ENCODE results near the gene WDR27.
"Not testable (repeated sequence)": the region's sequence is repeated elsewhere in the genome, so short reads cannot be mapped to it uniquely, and the experiment has no call there.

WDR27 gene

DNA sequence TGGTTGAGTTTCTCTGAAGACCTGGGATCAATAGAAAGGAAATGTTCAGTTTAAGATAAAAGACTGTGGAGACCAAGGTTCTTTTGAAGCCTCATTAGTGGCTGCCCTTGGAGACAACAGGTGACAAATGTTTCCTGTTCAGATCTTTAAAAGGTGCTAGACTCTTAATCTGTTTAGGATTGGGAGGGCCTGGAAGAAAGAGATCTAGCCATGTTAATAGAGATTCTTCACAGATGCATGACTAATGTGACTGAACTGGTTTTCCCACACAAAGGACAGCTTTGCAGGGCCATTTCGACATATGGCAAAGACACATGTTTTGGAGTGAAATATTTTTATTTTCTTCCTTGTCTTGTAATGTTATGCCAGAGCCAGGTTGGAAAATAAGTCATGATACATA lies 82.2 kb downstream of the WDR27 start:
- no peak for DNase-seq (ENCODE audit: low spot score)
- in situ Hi-C loops (cut with MboI; ENCODE audit: low sequenced_read_pairs, unreplicated experiment): no loop called here
- no peak for TF ChIP-seq CTCF (IDR thresholded peaks at IDR 0.05; ENCODE audit: borderline replicate concordance, control extremely low read depth, extremely low read depth, insufficient read depth, missing control alignments)

DNA sequence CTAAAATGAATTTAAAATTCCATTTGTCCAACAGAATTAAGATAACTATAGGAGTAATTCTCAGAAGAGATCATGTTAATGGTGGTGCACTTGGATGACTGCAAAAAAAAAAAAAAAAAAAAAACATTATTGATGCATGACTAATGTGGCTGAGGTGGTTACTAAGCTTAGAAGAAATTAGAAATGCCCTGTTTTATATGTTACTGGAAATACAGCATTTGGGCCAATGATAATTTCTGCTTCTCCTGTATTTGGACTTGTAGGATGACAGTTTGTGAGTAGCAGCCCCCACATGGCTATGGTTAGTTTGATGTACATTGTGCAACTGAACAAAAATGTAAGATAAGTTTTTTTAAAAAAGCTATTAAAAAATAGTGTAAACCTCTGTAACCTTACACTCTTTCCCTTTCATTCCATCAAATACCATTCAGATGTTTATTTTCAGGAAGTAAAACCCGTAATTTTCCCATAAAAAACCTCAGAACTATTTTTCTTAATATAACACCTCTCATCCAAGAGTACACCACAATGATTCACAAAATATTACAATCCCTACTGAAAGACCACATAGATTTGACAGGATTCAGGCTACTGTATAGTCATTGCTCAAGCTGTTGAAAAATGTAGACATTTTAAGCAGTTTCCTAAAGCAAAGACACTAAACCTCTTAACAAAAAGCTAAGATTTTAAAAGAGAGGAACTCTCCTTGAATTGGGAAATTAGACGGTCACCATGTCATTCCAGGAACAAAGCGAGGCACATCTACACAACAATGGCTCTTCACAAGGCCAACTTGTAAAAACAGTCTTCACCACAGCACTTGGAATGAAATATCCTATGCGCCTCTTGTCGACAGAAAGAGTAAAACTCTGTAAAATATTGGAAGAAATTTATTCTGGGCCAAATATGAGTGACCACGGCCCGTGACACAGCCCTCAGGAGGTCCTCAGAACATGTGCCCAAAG lies 83.0 kb downstream of the WDR27 start:
- in situ Hi-C loops (cut with MboI; ENCODE audit: low sequenced_read_pairs, unreplicated experiment): no loop called here
- no peak for TF ChIP-seq CTCF (IDR thresholded peaks at IDR 0.05; ENCODE audit: borderline replicate concordance, control extremely low read depth, extremely low read depth, insufficient read depth, missing control alignments)
- DNase-seq (ENCODE audit: low spot score): no peak

DNA sequence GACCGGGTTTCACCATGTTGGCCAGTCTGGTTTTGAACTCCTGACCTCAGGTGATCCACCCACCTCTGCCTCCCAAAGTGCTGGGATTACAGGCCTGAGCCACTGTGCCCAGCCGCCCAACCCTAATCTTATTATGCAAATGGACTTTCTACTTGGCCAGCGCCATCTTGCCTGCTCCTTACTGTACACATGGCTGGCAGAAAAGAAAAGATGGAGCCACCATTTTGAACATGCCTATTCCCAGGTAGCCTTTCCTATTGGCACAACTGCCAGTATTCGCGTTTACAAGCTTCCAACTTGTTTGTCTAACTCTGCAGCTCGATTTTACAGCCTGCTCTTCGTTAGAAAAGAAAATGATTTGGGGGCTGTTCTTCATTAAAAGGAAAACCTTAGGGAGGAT lies 84.3 kb downstream of the WDR27 start:
- TF ChIP-seq CTCF (IDR thresholded peaks at IDR 0.05; ENCODE audit: borderline replicate concordance, control extremely low read depth, extremely low read depth, insufficient read depth, missing control alignments): no peak
- no peak for DNase-seq (ENCODE audit: low spot score)
- in situ Hi-C loops (cut with MboI; ENCODE audit: low sequenced_read_pairs, unreplicated experiment): no loop called here

DNA sequence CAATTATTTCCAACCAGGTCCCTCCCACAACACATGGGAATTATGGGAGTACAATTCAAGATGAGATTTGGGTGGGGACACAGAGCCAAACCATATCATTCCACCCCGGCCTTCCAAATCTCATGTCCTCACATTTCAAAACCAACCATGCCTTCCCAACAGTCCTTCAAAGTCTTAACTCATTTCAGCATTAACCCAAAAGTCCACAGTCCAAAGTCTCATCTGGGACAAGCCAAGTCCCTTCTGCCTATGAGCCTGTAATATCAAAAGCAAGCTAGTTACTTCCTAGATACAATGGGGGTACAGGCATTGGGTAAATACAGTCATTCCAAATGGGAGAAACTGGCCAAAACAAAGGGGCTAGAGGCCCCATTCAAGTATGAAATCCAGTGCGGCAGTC lies 93.2 kb downstream of the WDR27 start:
- DNase-seq (ENCODE audit: low spot score); in situ Hi-C loops (cut with MboI; ENCODE audit: low sequenced_read_pairs, unreplicated experiment): not testable (repeated sequence)

DNA sequence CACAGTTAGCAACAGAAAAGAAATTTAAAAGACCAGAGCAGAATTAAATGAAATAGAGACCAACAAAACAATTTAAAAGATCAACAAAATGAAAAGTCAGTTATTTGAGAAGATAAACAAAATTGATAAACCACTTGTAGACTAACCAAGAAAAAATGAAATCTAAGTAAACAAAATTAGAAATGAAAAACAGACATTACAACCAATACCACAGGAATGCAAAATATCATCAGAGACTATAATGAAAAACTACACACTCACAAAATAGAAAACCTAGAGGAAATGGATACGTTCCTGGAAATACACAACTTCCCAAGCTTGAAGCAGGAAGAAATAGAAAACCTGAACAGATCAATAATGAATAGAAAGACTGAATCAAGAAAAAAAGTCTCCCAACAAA lies 97.8 kb downstream of the WDR27 start:
- DNase-seq (ENCODE audit: low spot score): no peak
- no peak for TF ChIP-seq CTCF (IDR thresholded peaks at IDR 0.05; ENCODE audit: borderline replicate concordance, control extremely low read depth, extremely low read depth, insufficient read depth, missing control alignments)
- in situ Hi-C loops (cut with MboI; ENCODE audit: low sequenced_read_pairs, unreplicated experiment): no loop called here

DNA sequence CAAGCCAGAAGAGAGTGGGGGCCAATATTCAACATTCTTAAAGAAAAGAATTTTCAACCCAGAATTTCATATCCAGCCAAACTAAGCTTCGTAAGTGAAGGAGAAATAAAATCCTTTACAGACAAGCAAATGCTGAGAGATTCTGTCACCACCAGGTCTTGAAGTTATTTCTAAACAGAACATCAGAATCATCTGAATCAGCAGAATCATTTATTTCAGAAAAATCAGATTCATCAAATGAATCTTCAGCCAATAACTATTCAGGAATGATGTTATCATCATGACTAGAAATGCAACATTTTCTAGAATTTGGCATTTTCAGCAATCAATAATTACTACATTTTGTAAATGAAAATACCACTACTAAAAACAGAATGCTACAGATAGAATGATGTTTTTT lies 100.7 kb downstream of the WDR27 start:
- DNase-seq (ENCODE audit: low spot score); in situ Hi-C loops (cut with MboI; ENCODE audit: low sequenced_read_pairs, unreplicated experiment): not testable (repeated sequence)

GRCh38 chr6:169592558-169592957 lies 109.3 kb downstream of the WDR27 start:
- TF ChIP-seq CTCF (IDR thresholded peaks at IDR 0.05; ENCODE audit: borderline replicate concordance, control extremely low read depth, extremely low read depth, insufficient read depth, missing control alignments): no peak
- in situ Hi-C loops (cut with MboI; ENCODE audit: low sequenced_read_pairs, unreplicated experiment): no loop called here
- DNase-seq (ENCODE audit: low spot score): no peak
